ENCODE results near the gene MAP2K4. TPM values are rescaled to one million over a fixed set of nuclear protein-coding genes. Genes with fewer than 3 reads are reported as not detected.

The MAP2K4 gene
- total RNA-seq, 1 donor from 2014 or later = 29.7 TPM

DNA sequence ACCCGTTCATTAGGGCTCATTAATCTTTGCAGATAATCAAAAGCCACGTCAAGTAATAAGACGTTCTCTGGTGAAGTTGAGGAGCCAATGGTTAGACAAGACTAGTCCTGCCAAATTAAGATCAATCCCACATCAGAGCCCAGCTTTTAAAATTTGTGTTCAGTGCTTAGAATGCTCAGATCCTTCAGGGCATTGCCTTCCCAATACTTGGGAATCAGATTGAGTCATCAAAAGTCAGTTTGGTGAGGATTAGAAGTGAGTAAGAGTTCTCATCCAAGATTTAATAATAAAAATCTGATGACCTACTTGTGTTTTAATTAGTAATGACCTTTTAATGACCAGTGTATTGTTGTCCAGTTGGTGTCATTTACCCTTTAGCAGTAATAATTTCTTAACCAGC lies 19.8 kb downstream of the MAP2K4 start:
- peak; percentile 47 for ATAC-seq

DNA sequence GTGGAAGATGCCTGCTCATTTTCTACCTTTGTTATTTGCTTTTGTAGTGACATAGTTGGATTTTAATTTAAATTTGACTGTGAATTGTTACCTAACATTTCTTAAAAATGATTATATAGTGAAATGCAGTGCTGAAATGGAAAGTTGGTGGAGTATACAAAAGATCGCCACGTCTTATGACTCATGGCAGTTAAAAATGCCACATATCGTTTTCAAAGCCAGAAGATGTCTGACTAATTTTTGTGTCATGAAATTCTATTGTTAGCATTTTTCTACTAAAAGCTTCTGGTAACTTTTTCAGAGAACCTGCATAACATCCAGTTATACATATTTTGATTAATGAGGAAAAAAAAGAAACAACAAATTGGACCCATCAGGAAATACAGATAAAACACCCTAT lies 20.6 kb downstream of the MAP2K4 start:
- peak; percentile 50 for ATAC-seq

DNA sequence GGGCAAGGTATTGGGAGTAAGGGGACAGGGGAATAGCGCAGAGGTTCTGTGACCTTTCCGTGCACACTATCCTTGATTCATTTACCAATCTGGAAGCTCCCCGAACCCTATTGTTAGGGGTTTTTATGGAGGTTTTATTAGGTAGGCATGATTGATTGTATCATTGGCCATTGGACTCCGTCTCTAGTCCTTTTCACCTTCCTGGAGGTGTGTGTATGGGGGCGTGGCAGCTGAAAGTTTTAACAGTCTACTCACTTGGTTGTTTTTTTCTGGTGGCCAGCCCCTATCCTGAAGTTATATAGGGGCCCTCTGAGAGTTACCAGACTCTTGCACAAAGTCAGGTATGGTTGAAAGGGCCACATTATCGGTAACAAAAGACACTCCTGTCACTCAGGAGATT lies 23.0 kb downstream of the MAP2K4 start:
- ATAC-seq = no peak

DNA sequence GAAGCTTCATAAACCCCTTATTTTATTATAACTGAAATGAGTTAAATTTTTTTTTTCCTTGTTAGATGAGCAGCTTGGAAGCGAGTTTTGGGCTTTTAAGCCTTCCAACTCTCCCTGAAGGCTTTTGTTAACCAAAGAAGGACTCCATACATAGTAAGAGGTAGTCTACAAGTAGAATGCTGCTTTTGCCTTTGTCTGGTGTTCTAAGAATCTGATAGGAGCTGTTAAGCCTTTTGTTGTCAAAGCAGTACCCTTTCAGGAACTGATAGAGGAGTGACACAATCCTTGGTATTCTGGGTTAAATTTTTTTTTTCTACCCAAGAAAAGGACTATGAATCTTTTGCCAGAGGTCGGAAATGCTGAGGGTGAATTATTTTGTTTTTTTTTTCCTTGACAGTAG lies 26.1 kb downstream of the MAP2K4 start:
- no peak for ATAC-seq

DNA sequence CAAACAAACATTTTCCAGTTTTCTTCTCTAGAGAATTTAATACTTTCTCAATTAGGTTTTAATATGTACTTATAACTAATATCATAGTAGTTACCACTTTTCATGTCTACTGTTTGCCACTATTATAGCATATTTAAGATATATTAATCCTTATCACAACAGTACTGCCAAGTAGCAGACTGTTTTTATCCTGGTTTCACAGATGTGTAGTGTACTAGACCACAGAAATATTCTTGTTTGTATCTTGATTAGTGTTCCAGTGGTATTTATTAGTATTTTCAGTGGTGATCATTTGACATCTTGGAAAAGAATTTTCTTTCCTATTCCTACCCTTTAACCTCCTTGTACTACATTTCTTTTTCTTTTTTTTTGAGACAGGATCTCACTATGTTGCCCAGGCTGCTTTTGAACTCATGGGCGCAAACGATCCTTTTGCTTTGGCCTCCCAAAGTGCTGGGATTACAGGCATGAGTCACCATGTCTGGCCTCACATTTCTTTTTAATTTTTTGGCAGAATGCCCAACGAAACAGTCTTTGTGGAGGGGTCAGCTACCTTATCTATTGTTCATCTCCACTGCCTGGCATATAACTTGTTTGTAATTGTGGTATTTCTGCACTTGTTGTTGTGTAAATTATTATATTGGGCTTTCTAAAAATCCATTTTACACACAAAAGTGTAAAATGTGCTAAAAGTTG lies 27.2 kb downstream of the MAP2K4 start:
- ATAC-seq = no peak

DNA sequence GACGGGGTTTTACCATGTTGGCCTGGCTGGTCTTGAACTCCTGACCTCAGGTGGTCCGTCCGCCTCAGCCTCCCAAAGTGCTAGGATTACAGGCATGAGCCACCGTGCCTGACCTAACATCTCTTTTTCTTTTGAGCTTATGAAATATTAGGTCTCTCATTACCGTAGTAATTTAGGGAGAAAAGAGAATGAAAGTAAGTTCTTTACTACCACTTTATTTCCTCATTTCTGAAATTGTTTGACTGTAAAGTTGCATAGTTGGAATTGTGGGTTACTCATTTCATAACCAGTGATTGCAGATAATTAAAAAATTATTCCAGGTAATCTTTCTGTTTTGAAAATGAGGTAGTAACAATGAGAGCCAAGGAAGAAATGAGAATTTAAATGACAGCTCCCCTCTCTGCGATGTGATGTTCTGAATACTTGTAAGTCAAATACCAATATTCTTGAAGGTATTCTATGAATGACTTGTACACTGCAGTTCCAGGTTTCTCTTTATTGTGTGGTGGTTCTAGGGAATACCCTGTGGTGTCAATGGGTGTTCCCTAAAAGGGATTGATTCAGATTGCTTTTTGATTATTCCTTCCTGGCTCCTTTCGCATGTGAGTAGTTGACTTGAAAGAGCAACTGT lies 28.3 kb downstream of the MAP2K4 start:
- no peak for ATAC-seq

DNA sequence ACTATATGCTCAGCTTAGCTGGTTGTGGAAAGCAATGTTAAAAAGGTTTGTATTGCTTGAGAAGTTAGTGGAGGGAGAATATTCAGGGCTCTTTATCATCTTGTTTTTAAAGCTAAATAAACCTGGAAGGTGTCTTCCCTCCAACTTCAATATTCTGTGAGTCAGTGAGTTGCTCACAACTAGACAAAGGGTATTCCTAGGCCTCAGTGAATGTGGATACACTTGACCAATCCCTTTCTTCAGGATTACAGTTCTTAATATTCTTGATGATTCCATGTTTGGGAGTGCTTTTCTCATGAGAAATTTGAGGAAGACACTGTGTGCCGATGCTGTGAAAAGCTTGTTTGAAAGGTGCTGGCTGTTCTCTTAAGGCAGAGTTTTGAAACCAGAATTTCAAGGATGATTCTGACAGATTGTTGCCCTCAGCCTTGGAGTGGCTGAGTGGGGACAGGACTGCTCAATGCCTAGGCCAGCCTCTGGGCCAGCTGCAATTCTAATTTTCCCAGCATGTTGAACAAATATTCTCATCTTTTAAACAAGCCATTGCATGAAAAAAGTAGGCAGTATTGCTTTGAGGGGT lies 30.1 kb downstream of the MAP2K4 start:
- no peak for ATAC-seq

DNA sequence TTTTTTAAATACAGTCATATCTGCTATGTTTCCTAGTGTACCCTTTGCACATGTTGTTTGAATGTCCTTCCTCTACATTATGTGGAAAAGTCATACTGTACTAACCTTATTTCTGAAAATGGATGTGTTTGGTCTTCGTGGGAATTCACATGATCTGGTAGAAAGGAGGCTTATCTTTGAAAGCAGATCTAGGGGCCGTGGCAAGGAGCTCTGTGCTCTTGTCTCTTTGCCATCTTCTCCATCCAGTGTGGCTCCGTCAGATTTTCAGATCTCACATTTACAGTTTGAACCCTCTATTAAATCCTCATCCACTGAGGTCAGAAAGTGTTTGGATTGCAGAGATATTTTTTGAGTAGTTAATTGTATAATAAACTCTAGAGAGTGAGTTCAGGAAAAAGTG lies 32.9 kb downstream of the MAP2K4 start:
- no peak for ATAC-seq

DNA sequence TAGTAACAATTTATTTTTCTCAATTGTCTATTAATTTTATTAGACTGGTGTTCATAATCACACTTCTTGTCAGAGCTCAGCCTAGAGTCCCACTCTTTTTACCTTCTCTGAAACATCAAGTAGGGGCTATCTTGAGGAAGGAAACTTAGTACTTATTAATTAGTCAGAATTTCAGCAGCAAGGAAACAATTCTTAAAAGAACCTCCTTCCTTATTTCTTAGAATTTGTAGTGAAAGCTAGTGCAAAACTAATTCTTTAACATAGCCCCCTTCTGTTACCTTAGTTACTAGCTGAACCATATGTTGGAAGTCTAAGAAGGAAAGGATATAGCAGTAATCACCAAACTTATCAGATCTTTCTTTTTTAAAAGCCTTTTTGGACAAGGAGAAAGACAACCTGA lies 35.2 kb downstream of the MAP2K4 start:
- ATAC-seq = no peak

DNA sequence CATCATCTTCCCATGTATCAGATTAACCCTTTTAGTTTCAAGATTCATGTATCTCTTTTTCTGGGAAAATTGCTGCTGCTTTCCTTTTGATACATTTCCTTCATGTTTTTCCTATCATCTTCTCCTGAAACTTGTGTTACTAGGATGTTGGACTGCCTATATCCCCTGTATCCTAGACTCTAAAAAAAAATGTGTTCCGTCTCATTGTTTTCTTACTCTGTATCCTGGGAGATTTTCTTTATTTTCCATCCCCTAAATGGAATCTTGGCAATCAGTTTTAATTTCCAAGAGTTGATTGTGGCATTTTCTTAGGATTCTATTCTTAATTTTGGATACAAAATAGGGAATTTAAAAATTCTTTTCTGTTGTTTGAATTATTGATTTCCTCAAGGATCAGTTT lies 36.8 kb downstream of the MAP2K4 start:
- ATAC-seq = no peak

DNA sequence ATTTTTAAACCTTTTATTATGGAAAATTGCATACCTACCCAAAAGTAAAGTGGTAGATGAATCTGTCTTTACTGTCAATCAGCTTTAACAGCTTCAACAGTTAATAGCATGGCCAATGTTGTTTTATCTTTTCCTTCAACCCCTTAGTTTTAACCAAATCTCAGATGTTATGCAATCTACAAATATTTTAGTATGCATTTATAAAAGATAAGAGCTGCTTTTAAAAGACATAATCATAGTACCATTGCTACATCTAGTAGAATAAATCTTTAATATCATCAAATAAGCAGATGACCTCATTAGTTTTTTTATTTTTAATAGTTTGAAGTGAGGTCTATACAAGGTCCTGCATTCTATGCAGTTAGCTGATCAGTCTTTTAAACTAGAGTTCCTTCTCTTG lies 37.9 kb downstream of the MAP2K4 start:
- no peak for ATAC-seq

DNA sequence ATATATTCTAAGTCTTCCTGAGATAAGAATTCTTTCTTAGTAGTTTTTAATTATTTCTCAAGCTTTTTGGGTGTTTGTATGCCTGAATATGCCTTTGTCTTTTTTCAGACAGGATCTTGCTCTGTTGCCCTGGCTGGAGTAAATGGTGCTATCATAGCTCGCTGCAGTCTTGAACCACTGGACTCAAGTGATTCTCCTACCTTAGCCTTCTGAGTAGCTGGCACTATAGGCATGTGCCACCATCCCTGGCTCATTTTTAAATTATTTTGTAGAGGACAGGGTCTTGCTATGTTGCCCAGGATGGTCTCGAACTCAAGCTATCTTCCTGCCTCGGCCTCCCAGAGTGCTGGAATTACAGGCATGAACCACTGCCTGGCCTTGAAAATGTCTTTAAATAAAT lies 41.6 kb downstream of the MAP2K4 start:
- no peak for ATAC-seq

DNA sequence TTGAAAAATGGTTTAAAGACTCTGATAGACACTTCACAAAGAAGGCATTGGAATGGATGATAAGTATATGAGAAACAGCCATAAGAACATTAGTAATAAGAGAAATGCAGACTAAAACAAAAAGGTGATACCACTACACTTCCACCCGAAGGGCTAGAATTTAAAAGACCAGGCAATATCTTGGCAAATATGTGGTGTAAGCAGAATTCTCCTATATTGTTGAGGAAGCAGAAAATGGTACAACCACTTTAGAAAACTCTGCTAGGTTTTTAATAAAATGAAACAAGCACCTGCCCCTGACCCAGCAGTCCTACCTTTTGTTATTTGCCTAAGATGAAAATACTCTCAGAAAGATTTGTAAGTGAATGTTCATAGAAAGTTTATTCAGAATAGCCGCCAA lies 43.7 kb downstream of the MAP2K4 start:
- no peak for ATAC-seq

DNA sequence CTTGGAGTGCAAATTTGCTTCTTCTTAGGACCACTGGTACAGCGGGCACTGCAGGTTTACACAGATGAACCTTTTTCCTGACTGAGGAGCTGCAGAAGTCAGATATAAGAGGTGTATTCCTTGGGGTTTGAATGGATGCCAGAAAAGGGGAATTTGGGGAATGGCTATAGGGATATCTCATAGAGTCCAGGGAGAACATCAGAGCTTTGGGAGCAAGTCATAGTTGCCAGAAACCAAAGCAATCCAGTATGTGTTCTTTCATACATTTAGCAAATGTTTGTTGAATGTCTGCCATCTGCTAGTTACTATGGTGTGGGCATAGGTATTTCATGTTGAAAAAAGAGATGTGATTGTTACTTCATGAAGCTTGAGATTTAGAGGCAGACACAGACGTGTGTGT lies 46.8 kb downstream of the MAP2K4 start:
- ATAC-seq = no peak

DNA sequence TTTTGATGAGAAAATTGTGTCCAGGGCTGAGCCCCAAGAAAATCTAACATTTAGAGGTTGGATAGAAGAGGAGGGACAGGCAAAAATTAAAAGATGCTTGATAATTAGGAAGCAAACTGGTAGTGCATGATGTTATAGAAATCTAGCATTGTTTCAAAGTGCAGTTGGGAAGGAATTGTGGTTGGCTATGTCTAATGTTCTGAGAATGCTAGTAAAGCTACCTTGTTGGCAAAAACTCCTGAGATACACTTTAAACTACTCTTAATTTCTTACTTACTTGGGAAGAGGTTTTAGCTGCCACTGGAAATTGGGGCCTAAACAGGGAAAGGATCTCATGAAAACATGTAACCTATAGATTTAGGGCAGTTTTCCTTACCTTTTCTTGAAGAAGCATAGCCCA lies 48.3 kb downstream of the MAP2K4 start:
- ATAC-seq = no peak

DNA sequence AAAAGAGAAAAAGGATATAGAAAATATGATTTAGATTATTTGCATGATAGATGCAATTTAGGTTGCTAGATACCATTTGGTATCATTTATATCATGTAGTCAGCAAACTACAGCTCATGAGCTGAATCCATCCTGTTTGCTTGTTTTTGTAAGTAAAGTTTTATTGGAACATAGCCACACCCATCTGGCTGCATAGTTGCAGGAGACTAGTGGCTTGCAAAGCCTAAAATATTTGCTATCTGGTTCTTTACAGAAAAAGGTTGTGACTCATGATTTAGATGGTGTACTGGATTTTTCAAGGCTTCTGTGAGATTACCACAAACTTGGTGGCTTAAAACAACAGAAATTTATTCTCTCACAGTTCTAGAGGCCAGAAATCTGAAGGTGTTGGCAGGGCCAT lies 49.9 kb downstream of the MAP2K4 start:
- no peak for ATAC-seq

DNA sequence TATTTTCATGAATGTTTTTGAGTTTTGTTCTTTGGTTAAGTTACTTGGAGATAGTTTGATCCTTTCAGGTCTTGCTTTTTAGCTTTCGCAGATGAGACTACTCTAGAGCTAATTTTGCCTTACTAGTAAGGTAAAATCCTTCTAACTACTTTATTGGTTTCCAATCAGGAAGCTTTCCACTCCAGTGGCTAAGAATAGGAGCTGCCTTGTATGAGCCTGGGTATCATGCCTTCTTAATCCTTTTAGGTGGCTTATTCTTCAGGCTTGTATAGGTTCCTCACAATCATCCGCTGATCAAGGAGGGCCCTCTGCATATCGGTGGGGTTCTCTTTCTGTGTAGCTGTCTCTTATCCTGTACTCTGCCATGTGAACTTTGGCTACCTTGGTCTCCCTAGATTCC lies 53.7 kb downstream of the MAP2K4 start:
- no peak for ATAC-seq

DNA sequence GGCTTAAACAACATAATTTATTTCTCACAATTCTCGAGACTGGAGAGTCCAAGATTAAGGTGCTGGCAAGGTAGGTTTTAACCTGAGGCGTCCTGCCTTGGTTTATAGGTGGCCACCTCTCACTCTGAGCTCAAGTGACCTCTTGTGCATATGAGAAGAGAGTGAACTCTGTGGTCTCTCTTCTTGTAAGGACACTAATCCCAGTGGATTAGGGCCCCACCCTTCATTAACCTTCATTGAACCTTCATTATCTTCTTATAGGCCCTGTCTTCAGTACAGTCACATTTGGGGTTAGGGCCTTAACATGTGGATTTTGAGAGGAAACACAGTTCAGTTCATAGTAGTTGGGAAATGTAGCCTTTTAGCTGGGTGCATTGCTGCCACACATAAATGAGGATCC lies 57.1 kb downstream of the MAP2K4 start:
- no peak for ATAC-seq

DNA sequence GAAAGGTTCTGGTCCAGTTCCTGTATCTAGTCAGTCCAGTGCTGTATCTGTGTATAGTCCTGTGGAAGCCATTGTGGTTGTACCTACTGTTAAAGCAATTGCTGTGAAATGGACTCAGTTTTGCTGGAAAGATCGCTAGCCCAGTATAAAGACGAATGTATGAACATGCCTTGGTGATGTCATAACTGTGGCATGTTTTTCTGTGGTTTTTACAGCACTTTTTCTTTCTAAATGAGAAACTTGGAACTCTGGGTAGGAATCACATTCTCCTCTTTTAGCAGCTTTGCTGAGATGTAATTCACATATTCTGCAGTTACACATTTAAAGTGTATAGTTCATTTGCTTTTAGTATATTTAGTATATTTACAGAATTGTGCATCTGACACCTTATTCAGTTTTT lies 58.1 kb downstream of the MAP2K4 start:
- no peak for ATAC-seq

DNA sequence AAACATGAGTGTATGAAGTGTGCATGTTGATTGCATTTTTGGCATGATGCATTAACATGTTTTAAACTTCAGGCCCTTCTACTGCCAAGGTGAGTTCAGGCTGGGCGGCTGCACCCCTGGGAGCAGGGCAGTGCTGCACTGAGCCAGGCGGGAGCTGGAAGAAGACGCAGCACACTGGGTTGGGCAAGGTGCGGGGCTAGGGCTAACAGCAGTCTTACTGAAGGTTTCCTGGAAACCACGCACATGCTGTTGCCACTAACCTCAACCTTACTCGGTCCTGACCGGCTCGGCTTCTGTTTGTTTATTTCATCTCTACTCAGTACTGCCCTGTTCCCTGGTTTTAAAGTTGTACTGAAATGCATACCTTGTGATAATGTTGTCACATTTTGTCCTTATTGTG lies 61.0 kb downstream of the MAP2K4 start:
- ATAC-seq = no peak

DNA sequence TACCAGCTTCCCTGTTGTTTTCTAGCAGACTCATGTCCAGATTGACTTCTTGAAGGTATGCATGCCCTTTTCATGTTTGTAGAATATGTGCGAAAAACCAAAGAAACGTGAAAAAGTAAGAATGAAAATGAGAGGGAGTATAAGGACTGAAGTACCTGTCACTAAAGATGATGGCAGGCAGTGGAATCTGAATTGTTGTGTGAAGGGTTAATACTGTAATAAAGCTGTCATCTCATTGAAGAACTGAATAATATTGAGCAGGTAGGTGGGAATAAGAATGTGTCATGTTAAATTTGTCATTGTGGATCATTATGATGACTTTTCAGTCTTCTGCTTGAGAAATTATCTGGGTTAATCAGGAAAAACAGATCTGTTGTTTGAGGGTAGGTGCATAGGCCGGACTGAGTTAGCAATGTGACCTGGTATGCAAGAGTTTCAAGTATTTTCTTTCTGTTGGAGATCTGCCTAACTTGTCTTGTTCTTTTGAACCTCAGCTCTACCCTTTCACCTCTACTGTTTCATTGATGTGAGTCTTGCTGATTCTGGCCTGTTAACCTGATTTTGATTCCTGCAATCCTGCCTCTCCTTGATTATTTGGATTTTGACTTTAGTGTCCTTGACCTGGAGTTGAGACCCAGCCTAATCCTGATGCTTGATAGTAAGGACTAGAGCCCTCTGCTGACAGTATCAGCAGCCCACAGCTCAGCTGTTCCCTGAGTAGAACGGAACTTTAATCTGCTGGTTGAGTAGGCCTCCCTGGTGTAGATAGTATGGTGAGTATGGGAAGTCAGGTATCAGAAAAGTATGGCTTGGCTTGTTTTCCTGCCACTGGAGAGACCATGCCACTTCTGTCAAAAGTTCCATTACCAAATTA lies 64.6 kb downstream of the MAP2K4 start:
- no peak for ATAC-seq

DNA sequence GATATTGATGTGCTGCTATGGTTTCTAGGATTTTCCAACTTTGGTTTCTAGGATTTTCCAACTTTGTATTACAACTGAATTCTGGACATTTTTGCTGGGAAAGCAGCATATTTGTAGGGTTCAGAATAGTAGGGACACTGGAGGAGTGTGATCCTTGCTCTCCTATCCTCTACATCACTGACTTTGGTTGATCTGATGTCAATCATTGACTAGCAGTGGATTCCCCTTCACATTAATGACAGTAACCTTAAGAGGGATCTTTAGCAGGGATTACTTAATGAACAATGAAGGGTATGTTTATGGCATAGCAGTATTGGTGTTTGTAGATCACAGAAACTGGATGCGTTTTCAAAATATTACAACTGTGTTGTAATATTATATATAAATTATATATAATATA lies 67.4 kb downstream of the MAP2K4 start:
- no peak for ATAC-seq

DNA sequence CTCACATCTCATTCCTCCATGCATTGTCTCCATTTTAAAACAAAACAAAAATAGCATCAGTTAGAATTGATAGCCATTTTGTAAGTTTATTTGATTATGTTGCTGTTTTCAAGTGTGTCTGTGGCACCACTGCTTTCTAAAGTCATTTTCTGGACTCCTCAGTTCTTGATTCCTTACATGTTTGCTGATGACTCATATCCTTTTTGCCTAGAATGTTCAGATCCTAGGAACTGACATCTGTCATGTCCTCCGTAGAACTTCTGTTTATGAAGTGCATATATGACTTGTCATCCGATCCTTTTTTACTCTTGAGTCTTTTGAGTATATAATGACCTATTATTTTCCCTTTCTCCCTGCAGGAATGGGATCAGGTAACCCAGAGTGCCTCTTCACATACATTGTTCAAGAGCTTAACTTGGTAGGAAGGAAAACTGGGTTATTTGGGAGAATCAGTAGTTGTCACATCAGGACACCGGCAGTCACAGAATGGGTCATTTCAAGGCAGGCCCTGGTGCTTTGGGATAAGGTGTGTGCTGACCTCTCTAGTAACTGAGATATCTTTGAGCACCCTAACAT lies 69.2 kb downstream of the MAP2K4 start:
- no peak for ATAC-seq

Measured in esophagus mucosa (tissue), 1 donor.